GM19351 (cell line): ENCODE results near the gene KIR3DL3.
"Not testable (repeated sequence)": the region's sequence is repeated elsewhere in the genome, so short reads cannot be mapped to it uniquely, and the experiment has no call there.

Source experiments
- ATAC-seq: cut with Tn5 transposase; IDR thresholded peaks from one replicate; pipeline ENCODE4 v1.9.1; 2021; ENCODE audit warnings: mild to moderate bottlenecking, moderate library complexity; ENCODE audit not compliant: unreplicated experiment

KIR3DL3 gene

DNA sequence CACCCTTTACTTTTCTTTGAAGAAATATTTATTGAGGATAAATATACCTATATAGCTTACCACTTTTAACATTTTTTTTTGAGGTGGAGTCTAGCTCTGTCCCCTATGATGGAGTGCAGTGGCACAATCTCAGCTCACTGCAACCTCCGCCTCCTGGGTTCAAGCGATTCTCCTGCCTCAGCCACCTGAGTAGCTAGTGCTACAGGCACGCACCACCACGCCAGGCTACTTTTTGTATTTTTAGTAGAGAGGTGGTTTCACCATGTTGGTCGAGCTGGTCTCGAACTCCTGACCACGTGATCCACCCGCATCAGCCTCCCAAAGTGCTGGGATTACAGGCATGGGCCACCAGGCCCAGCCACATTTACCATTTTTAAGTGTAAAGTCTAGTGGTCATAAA lies 51.6 kb downstream of the KIR3DL3 start:
- ATAC-seq = not testable (repeated sequence)

DNA sequence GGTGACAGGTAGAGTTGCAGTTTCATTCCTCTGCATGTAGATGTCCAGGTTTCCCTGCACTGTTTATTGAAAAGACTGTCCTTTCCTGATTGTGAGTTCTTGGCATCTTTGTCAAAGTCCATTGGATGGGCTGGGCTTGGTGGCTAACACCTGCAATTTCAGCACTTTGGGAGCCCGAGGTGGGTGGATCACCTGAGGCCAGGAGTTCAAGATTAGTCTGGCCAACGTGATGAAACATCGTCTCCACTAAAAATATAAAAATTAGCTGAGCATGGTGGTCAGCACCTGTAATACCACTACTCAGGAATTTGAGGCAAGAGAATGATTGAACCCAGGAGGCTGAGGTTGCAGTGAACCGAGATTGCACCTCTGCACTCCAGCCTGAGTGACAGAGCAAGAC lies 53.6 kb downstream of the KIR3DL3 start:
- not testable (repeated sequence) for ATAC-seq

DNA sequence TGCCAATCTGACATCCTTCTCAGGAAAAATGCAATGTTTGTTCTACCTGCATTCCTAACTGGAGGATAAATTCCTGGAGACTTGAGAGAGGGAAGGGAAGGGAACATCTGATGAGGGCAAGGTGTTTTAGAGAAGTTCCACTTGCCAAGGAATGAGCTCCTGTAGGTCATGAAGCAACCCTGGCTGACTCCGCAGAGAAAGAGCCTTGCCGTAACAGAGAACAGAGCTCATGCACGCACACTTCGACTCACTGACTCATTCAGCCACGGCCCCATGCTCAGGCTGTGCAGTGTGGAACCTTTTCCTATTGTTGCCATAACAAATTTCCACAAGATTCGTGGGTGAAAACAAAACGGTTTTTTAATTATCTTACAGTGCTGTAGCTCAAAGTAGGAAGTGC lies 54.7 kb downstream of the KIR3DL3 start:
- ATAC-seq = not testable (repeated sequence)

DNA sequence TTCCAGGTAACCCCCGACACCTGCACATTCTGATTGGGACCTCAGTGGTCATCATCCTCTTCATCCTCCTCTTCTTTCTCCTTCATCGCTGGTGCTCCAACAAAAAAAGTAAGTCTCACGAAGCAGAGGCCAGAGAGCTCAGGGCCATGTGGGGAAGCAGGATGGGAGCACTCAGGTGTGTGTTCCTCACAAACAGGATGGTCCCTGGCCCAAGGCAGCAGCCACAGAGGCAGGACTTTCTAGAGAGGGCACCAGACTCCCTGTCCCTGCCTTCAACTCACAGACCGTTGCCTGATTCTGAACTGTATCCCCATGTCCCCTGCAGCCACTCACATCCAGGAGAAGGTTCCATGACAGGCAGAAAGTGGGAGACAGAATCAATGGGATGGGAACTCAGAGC lies 58.7 kb downstream of the KIR3DL3 start:
- ATAC-seq = not testable (repeated sequence)
